Activated naive CD8-positive, alpha-beta T cell treated with anti-CD3 and anti-CD28 coated beads for 36 hours (primary cell): ENCODE data around the gene CASTOR1. TPM values are rescaled to one million over a fixed set of nuclear protein-coding genes. Genes with fewer than 3 reads are reported as not detected.

Experiments used
- DNase-seq: peaks from one replicate; pipeline ENCODE4 v3.0.0; 2021
- H3K27ac Mint-ChIP-seq: one replicate; pipeline ENCODE4 v1.8.0; 2022; ENCODE audit warnings: mild to moderate bottlenecking, moderate library complexity, mixed read lengths
- H3K27me3 Mint-ChIP-seq: one replicate; pipeline ENCODE4 v1.8.0; 2022; ENCODE audit warnings: mild to moderate bottlenecking, mixed read lengths
- H3K36me3 Mint-ChIP-seq: one replicate; pipeline ENCODE4 v1.8.0; 2021; ENCODE audit warnings: mild to moderate bottlenecking, mixed read lengths
- H3K4me1 Mint-ChIP-seq: one replicate; pipeline ENCODE4 v1.8.0; 2021; ENCODE audit warnings: mixed read lengths
- H3K4me3 Mint-ChIP-seq: one replicate; pipeline ENCODE4 v1.8.0; 2022; ENCODE audit warnings: mild to moderate bottlenecking, moderate library complexity, mixed read lengths
- H3K9me3 Mint-ChIP-seq: one replicate; pipeline ENCODE4 v1.8.0; 2022; ENCODE audit warnings: mixed read lengths
- total RNA-seq, 2 experiments: library from RNA; stranded (reverse); gene quantifications; one replicate each; pipeline ENCODE4 v1.2.3, GENCODE V29; 2021

Gene CASTOR1
- total RNA-seq, 2 experiments from 2014 or later = 2.8 to 3.5 TPM

GRCh38 chr22:30260682-30261081 is 28.6 kb downstream of the CASTOR1 start:
- no peak for DNase-seq
- Mint-ChIP-seq H3K36me3 (peaks cover 29% of the 10 kb centered on the region), H3K9me3 (no peaks in the 10 kb centered on the region), H3K27me3 (peaks cover 6% of the 10 kb centered on the region), H3K27ac (no peak overlapping the region), H3K4me3 (no peak overlapping the region), H3K4me1 (peaks cover 39% of the 10 kb centered on the region)

- Mint-ChIP-seq H3K4me1 (peaks cover 35% of the 10 kb centered on the region), H3K36me3 (peaks cover 25% of the 10 kb centered on the region), H3K4me3 (no peak overlapping the region), H3K27ac (no peak overlapping the region), H3K27me3 (peaks cover 6% of the 10 kb centered on the region), H3K9me3 (no peaks in the 10 kb centered on the region)
- DNase-seq = no peak
Observed at GRCh38 chr22:30260276-30260675, 29.0 kb downstream of the CASTOR1 start.

- H3K27ac Mint-ChIP-seq = no peak overlapping the region
Observed at GRCh38 chr22:30254314-30254713, 35.0 kb downstream of the CASTOR1 start.

GRCh38 chr22:30253205-30253852 is 36.0 kb downstream of the CASTOR1 start:
- Mint-ChIP-seq H3K4me3 (no peak overlapping the region), H3K27ac (no peak overlapping the region), H3K27me3 (peaks cover 7% of the 10 kb centered on the region), H3K9me3 (no peaks in the 10 kb centered on the region), H3K4me1 (peaks cover 30% of the 10 kb centered on the region), H3K36me3 (no peaks in the 10 kb centered on the region)
- no peak for DNase-seq

More at GRCh38 chr22:30254314-30254713, 35.0 kb downstream of the CASTOR1 start:
- Mint-ChIP-seq H3K27me3 (peaks cover 3% of the 10 kb centered on the region), H3K9me3 (no peaks in the 10 kb centered on the region), H3K36me3 (no peaks in the 10 kb centered on the region), H3K4me3 (no peak overlapping the region), H3K4me1 (peaks cover 25% of the 10 kb centered on the region)
- DNase-seq = no peak

- Mint-ChIP-seq H3K9me3 (no peaks in the 10 kb centered on the region), H3K4me1 (peaks cover 33% of the 10 kb centered on the region), H3K27ac (no peak overlapping the region), H3K4me3 (no peak overlapping the region), H3K36me3 (no peaks in the 10 kb centered on the region), H3K27me3 (peaks cover 10% of the 10 kb centered on the region)
- no peak for DNase-seq
Observed at GRCh38 chr22:30252411-30253204, 36.7 kb downstream of the CASTOR1 start.

GRCh38 chr22:30251711-30252110 is 37.6 kb downstream of the CASTOR1 start:
- H3K27me3 Mint-ChIP-seq = peaks cover 10% of the 10 kb centered on the region
- no peak overlapping the region for H3K4me3 Mint-ChIP-seq
- H3K27ac Mint-ChIP-seq = no peak overlapping the region
- H3K36me3 Mint-ChIP-seq = no peaks in the 10 kb centered on the region
- no peak for DNase-seq
- peaks cover 41% of the 10 kb centered on the region for H3K4me1 Mint-ChIP-seq
- no peaks in the 10 kb centered on the region for H3K9me3 Mint-ChIP-seq

GRCh38 chr22:30250661-30251267 is 38.5 kb downstream of the CASTOR1 start:
- Mint-ChIP-seq H3K9me3 (no peaks in the 10 kb centered on the region), H3K36me3 (peaks cover 4% of the 10 kb centered on the region), H3K4me3 (no peak overlapping the region), H3K27ac (peak overlapping the region; percentile 38), H3K27me3 (peaks cover 11% of the 10 kb centered on the region), H3K4me1 (peaks cover 39% of the 10 kb centered on the region)
- peak; percentile 47 for DNase-seq

- peak overlapping the region; percentile 38 for H3K27ac Mint-ChIP-seq
- H3K4me1 Mint-ChIP-seq = peaks cover 42% of the 10 kb centered on the region
- DNase-seq = no peak
- no peaks in the 10 kb centered on the region for H3K9me3 Mint-ChIP-seq
- peaks cover 11% of the 10 kb centered on the region for H3K27me3 Mint-ChIP-seq
- peaks cover 11% of the 10 kb centered on the region for H3K36me3 Mint-ChIP-seq
- H3K4me3 Mint-ChIP-seq = no peak overlapping the region
Observed at GRCh38 chr22:30250039-30250565, 39.2 kb downstream of the CASTOR1 start.

- peaks cover 48% of the 10 kb centered on the region for H3K4me1 Mint-ChIP-seq
- no peak for DNase-seq
- peaks cover 11% of the 10 kb centered on the region for H3K27me3 Mint-ChIP-seq
- H3K4me3 Mint-ChIP-seq = no peak overlapping the region
- peaks cover 18% of the 10 kb centered on the region for H3K36me3 Mint-ChIP-seq
- H3K27ac Mint-ChIP-seq = no peak overlapping the region
- H3K9me3 Mint-ChIP-seq = no peaks in the 10 kb centered on the region
Observed at GRCh38 chr22:30249049-30250038, 40.0 kb downstream of the CASTOR1 start.

- Mint-ChIP-seq H3K27ac (peak overlapping the region; percentile 90), H3K4me3 (peak overlapping the region; percentile 59)
Observed at GRCh38 chr22:30248484-30248883, 40.8 kb downstream of the CASTOR1 start.

GRCh38 chr22:30247974-30248373 is 41.3 kb downstream of the CASTOR1 start:
- H3K4me3 Mint-ChIP-seq = peak overlapping the region; percentile 59
- H3K4me1 Mint-ChIP-seq = peaks cover 59% of the 10 kb centered on the region
- H3K9me3 Mint-ChIP-seq = no peaks in the 10 kb centered on the region
- peaks cover 32% of the 10 kb centered on the region for H3K36me3 Mint-ChIP-seq
- H3K27me3 Mint-ChIP-seq = peaks cover 11% of the 10 kb centered on the region
- DNase-seq = no peak
- peak overlapping the region; percentile 90 for H3K27ac Mint-ChIP-seq

More at GRCh38 chr22:30248484-30248883, 40.8 kb downstream of the CASTOR1 start:
- Mint-ChIP-seq H3K4me1 (peaks cover 57% of the 10 kb centered on the region), H3K36me3 (peaks cover 27% of the 10 kb centered on the region), H3K27me3 (peaks cover 11% of the 10 kb centered on the region), H3K9me3 (no peaks in the 10 kb centered on the region)
- DNase-seq = no peak

GRCh38 chr22:30247561-30247960 is 41.7 kb downstream of the CASTOR1 start:
- Mint-ChIP-seq H3K9me3 (no peaks in the 10 kb centered on the region), H3K27me3 (peaks cover 11% of the 10 kb centered on the region), H3K4me3 (peak overlapping the region; percentile 86), H3K4me1 (peaks cover 59% of the 10 kb centered on the region), H3K27ac (peak overlapping the region; percentile 90), H3K36me3 (peaks cover 36% of the 10 kb centered on the region)
- DNase-seq = no peak

GRCh38 chr22:30246814-30247376 is 42.4 kb downstream of the CASTOR1 start:
- peaks cover 11% of the 10 kb centered on the region for H3K27me3 Mint-ChIP-seq
- H3K9me3 Mint-ChIP-seq = no peaks in the 10 kb centered on the region
- peaks cover 58% of the 10 kb centered on the region for H3K4me1 Mint-ChIP-seq
- peak; percentile 53 for DNase-seq
- H3K36me3 Mint-ChIP-seq = peaks cover 39% of the 10 kb centered on the region
- peak overlapping the region; percentile 86 for H3K4me3 Mint-ChIP-seq
- H3K27ac Mint-ChIP-seq = peak overlapping the region; percentile 90
